HG02852 (cell line): ENCODE measurements around the gene PRKD2.
"Not testable (repeated sequence)": the region's sequence is repeated elsewhere in the genome, so short reads cannot be mapped to it uniquely, and the experiment has no call there.

Experiments used
- ATAC-seq: cut with Tn5 transposase; IDR thresholded peaks from one replicate; pipeline ENCODE4 v1.9.1; 2021; ENCODE audit warnings: mild to moderate bottlenecking, moderate library complexity; ENCODE audit not compliant: unreplicated experiment

PRKD2 gene

DNA sequence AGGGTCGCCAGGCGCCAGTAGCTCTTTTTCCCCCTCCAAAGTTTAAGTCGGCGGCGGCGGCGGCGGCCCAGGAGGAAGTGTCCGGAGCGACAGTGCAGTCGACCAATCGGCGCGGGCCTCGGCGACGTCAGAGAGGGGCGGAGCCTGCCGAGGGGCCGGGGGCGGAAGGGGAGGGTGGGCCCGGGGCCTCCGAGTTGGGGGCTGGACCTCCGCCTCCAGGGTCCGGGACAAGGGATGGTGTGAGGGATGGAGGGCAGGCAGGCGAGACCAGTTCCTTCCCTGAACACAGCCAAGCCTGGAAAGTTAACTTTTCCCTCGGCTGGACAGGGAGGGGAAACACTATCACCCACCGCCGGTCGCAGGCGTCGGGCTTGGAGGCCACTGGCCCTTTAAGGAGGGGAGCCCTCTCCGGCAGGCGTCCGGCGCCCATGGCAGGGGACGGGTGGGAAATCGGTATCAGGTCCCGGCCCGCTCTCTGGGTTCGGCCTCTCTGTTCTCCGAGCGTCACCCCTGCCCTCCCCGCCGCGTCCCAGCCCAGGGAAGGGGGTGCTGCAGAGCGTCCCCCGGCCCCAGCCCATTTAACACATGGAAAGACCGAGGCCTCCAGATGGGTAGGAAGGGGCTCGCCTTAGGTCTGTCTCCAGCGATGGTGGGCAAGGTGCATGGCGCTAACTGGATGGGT lies at the start of gene PRKD2:
Gene PRKD2, minus strand, starts transcription at position 81 of the 682 bp plus-strand sequence. CDS start 744 bp downstream, outside the sequence.
- ATAC-seq: peak; percentile 47

DNA sequence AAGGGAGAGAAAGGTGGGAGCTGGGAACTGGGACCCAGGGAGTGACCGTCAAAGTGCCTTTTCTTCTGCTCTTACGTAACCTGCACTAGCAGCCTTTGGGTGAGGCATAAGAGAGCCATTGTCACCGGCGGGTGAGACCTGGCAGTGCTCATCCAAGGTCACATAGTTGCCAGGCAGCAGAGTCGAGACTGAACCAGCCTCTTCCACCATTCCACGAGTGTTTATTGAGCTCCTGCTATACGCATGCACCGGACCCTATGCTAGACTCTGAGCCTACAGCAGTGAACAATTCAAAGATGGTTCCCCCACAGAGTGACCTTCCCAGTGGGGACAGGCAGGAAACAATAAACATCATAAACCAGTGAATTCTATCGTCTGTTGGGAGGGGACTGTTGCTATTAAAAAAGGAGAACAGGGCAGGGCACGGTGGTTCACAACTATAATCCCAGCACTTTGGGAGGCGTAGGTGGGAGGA lies 47.9 kb upstream of the PRKD2 start:
- no peak for ATAC-seq

GRCh38 chr19:46762245-46762890 lies 45.5 kb upstream of the PRKD2 start:
- ATAC-seq: no peak

DNA sequence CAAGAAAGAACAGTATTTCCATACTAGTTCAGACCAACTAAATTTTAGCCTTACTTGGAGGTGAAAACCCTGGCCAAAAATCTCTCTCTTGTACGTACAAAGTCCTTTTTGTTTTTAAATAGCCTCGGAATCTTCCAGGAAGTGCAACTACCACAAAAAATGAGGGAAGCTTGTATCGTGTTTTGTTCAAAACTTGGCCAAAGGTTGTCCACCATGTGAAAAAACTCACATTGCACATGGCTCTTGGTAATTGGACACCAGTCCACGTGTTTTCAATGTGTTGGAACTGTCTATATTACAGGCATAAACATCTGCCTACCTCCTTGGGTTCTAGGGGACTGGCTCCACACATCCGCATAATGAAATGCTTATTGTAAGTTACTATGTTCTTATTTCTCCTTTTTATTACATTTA lies 44.5 kb upstream of the PRKD2 start:
- ATAC-seq: no peak

- not testable (repeated sequence) for ATAC-seq
Observed at GRCh38 chr19:46760897-46761296, 44.0 kb upstream of the PRKD2 start.

DNA sequence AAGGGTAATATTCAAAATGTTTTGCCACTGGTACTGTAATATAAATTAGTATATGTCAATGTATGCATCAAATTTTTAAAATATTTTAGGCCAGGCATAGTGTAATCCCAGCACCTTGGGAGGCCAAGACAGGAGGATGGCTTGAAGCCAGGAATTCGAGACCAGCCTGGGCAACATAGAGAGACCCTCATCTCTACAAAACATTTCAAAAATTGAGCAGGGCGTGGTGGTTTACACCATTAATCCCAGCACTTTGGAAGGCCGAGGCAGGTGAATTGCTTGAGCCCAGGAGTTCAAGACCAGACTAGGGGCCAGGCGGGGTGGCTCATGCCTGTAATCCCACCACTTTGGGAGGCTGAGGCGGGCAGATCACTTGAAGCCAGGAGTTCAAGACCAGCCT lies 43.4 kb upstream of the PRKD2 start:
- no peak for ATAC-seq

GRCh38 chr19:46759817-46760333 lies 43.0 kb upstream of the PRKD2 start:
- no peak for ATAC-seq

- ATAC-seq: no peak
Observed at GRCh38 chr19:46759206-46759605, 42.3 kb upstream of the PRKD2 start.

DNA sequence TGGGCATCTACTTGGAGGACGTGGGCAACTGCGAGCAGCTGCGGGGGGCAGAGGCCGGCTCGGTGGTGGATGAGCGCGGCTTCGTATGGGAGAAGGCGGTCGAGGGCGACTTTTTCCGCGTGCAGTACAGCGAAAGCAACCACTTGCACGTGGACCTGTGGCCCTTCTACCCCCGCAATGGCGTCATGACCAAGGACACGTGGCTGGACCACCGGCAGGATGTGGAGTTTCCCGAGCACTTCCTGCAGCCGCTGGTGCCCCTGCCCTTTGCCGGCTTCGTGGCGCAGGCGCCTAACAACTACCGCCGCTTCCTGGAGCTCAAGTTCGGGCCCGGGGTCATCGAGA lies 39.6 kb upstream of the PRKD2 start:
- no peak for ATAC-seq

- ATAC-seq: no peak
Observed at GRCh38 chr19:46755853-46756543, 39.1 kb upstream of the PRKD2 start.

DNA sequence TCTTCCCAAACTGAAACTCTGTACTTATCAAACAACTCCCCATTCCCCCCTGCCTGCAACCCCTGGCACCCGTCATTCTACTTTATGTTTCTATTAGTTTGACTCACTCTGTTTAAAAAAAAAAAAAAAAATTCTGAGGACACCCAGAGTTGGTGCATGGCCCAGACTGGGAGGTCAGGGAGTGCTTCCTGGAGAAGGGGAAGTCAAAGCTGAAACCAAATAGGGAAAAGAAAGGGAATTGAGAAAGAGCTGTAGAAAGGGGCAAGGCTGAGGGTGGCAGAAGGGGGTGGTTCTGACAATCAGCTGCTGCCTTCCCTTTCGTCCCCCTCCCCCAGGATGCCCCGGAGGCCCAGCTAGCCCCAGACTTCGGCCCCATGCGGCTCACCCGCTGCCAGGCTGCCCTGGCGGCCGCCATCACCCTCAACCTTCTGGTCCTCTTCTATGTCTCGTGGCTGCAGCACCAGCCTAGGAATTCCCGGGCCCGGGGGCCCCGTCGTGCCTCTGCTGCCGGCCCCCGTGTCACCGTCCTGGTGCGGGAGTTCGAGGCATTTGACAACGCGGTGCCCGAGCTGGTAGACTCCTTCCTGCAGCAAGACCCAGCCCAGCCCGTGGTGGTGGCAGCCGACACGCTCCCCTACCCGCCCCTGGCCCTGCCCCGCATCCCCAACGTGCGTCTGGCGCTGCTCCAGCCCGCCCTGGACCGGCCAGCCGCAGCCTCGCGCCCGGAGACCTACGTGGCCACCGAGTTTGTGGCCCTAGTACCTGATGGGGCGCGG lies 38.4 kb upstream of the PRKD2 start:
- ATAC-seq: no peak

DNA sequence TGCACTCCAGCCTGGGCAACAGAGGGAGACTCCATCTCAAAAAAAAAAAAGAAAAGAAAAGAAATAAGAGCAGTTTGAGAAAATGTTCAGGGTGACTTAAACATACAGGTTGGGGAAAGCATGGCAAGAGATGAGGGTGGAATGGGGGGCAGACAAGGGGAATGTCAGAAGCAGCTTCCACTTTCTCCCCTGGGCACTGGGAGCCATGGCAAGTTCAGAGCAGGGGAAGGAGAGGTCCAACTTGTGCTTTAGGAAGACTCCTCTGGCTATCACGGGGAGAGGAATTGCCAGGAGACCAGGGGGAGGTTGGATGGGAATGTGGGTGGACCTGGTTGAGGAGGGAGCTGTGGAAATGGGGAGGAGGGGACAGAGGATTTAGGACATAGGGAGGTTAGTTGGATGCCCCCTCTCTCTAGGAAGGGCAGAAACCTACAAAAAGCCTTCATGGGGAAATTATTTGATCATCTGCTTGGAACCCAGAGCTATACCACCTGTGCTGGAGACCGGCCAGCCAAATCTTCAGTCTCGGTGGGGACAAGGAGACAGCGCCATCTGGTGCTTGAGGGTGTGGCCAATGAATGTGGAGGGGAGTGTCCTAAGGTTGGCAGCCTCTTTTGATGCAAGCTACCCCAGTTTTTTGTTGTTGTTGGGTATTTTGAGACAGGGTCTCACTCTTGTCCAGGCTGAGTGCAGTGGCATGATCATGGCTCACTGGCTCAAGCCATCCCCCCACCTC lies 36.7 kb upstream of the PRKD2 start:
- no peak for ATAC-seq

DNA sequence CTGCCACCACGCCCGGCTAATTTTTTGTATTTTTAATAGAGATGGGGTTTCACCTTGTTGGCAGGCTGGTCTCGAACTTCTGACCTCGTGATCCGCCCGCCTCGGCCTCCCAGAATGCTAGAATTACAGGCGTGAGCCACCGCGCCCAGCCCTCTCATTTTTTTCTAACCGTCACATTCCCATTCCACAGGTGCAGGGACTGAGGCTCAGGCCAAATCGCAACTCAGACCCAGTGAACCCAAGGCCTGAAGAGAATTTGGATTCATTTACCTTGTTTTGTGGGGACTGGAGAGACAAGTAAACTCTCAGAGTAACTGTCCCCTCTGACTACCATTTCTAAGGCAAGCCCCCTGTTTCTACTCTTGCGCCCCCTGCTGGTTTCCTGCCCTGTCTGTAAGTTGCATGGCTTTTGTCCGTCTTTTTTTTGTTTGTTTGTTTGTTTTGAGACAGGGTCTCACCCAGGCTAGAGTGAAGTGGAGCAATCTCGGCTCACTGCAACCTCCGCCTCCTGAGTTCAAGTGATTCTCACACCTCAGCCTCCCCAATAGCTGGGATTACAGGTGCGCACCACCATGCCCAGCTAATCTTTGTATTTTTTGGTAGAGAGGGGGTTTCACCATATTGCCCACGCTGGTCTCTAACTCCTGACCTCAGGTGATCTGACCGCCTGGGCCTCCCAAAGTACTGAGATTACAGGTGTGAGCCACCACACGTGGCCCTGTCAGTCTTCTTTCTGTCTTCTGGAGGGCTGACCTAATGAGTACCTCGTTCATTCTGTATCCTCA lies 31.6 kb upstream of the PRKD2 start:
- no peak for ATAC-seq

DNA sequence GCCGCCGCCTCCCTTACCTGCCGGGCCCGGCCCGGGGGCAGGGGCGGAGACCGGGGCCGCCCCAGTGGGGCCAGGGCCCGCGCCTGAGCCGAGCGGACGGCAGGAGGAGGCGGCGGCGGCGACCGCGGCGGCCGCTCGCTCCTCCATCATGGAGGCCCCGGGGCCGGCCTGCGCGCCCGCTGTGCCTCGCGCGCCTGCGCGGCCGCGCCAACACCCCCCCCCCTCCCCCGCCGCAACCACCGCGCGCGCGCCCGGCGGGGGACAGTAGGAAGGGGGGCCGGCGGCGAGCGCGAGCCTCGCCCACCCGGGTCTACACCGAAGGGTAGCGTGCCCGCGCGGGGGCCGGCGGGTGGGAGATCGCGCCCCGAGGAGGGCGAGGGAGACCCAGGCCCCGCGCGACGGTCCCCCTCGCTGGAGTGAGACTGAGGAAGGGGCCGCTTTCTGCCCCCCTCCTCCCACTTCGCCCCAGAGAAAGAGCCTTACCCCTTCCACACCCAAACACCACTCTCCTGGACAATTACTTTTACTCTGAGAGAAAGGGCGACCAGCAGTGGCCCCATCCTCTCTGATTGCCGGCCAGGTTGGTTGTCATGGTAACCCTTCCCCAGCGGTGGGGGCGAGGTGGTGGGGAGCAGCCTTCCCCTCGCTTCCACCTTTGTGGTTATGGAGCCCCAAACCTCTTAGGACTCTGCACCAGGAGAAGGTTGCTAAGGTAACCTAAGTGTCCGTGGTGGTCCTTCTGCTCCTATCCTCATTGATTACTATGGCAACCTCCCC lies 29.6 kb upstream of the PRKD2 start, which contains the start of gene STRN4:
Gene STRN4, minus strand, starts transcription at position 170 of the 777 bp plus-strand sequence. Its CDS starts 20 bp downstream, at position 150.
- peak; percentile 47 for ATAC-seq

DNA sequence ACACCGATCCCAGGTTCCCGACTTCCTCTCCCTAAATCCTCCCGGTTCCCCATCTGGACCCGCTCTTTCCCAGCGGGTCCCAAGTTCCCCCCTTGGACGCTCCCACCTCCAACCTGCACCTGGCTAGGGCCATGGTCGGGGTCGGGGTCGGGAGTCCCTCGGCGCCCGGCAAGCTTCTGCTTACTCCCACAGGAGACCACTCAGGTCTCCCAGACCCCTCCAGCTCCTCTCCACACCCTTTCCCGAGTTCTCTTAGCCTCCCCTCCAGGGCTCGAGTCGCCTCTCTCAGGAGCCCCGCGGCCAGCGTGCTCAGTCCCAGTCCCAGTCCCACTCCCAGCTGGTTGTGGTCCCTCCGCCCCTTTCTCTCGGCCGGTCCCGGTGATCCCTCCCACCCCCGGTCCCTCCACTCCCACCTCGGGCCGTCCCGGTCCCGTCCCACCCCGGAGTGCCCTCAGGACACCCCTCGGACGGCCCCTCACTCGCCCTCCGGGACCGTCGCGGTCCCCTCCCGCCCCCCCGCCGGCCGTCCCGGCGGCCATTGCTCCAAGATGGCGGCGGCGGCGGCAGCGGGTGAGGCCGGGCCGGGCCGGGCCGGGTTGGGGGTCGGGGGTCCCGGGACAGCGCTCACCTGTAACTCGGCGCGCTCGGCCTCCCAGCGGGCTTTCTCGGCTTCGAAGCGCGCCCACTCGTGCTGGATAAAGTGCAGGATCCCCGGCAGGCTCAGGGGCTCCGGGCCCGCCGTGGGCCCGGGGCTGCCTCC lies 28.8 kb upstream of the PRKD2 start, which contains the start of gene FKRP:
Gene FKRP, plus strand, starts transcription at position 537 of the 760 bp plus-strand sequence. CDS start 9,394 bp downstream, outside the sequence.
- peak; percentile 48 for ATAC-seq

- ATAC-seq: no peak
Observed at GRCh38 chr19:46745030-46745429, 28.1 kb upstream of the PRKD2 start.

GRCh38 chr19:46744005-46744691 lies 27.2 kb upstream of the PRKD2 start:
- ATAC-seq: no peak
